ENCODE measurements around the gene ACTC1.
"Not testable (repeated sequence)": the region's sequence is repeated elsewhere in the genome, so short reads cannot be mapped to it uniquely, and the experiment has no call there.

Gene ACTC1

GRCh38 chr15:34795267-34796081 lies at the start of gene ACTC1:
Gene ACTC1 (minus strand): TSS chr15:34795549. CDS start chr15:34794808, 741 bp downstream.
- DNase-seq = no peak

- DNase-seq = no peak
Measured at GRCh38 chr15:34841262-34841725, 45.9 kb upstream of the ACTC1 start.

GRCh38 chr15:34838282-34838681 lies 42.9 kb upstream of the ACTC1 start:
- no peak for DNase-seq

GRCh38 chr15:34837246-34838016 lies 42.1 kb upstream of the ACTC1 start:
- DNase-seq = no peak

- DNase-seq = no peak
Measured at GRCh38 chr15:34828145-34828911, 33.0 kb upstream of the ACTC1 start.

- no peak for DNase-seq
Measured at GRCh38 chr15:34821831-34822230, 26.5 kb upstream of the ACTC1 start.

GRCh38 chr15:34820110-34820509 lies 24.8 kb upstream of the ACTC1 start:
- DNase-seq = no peak

GRCh38 chr15:34818526-34818925 lies 23.2 kb upstream of the ACTC1 start:
- no peak for DNase-seq

- no peak for DNase-seq
Measured at GRCh38 chr15:34815836-34816235, 20.5 kb upstream of the ACTC1 start.

GRCh38 chr15:34813446-34814190 lies 18.3 kb upstream of the ACTC1 start:
- DNase-seq = no peak

GRCh38 chr15:34812868-34813365 lies 17.6 kb upstream of the ACTC1 start:
- not testable (repeated sequence) for DNase-seq

GRCh38 chr15:34812369-34812768 lies 17.0 kb upstream of the ACTC1 start:
- no peak for DNase-seq

GRCh38 chr15:34810443-34811129 lies 15.2 kb upstream of the ACTC1 start:
- DNase-seq = no peak

- no peak for DNase-seq
Measured at GRCh38 chr15:34809186-34809585, 13.8 kb upstream of the ACTC1 start.

GRCh38 chr15:34808016-34808415 lies 12.7 kb upstream of the ACTC1 start:
- no peak for DNase-seq

- not testable (repeated sequence) for DNase-seq
Measured at GRCh38 chr15:34807241-34807640, 11.9 kb upstream of the ACTC1 start.

GRCh38 chr15:34804776-34805175 lies 9.4 kb upstream of the ACTC1 start:
- DNase-seq = no peak

- DNase-seq = no peak
Measured at GRCh38 chr15:34804113-34804512, 8.8 kb upstream of the ACTC1 start.

GRCh38 chr15:34802803-34803750 lies 7.7 kb upstream of the ACTC1 start:
- no peak for DNase-seq

GRCh38 chr15:34802371-34802770 lies 7.0 kb upstream of the ACTC1 start:
- no peak for DNase-seq

Measured in SHP77 (cell line).